NB4 (cell line): Measurements from ENCODE around the gene C11orf52.

Source experiments
- POLR2A ChIP-seq: IDR thresholded peaks from 2 replicates; pipeline ENCODE4 v1.6.1; 2011; ENCODE audit warnings: mild to moderate bottlenecking; ENCODE audit not compliant: insufficient read length; ENCODE audit errors: extremely low read depth
- TF ChIP-seq, protein P1 (sequence below): IDR thresholded peaks from one replicate; pipeline ENCODE4 v1.5.1; 2012; ENCODE audit warnings: low read depth, low read length
- TF ChIP-seq, protein P2 (sequence below): IDR thresholded peaks from 2 replicates; pipeline ENCODE4 v1.6.1; 2011; ENCODE audit warnings: low read depth, low read length

DNA sequence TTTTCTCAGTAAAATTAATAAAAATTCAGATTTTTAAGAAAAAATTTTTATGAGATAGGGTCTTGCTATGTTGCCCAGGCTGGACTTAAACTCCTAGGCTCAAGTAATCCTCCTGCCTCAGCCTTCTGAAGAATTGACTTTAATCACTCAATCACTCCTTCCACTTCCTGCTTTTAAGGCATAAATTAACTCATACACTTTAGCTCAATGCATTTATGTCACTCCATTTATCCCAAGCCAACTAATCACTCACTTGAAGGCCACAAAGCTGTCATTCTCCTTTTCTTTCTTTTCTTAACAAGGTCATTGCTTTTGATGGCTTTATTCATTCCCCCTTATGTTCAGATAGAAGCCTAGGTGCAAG, 48.2 kb upstream of the C11orf52 start:
- no peak for TF ChIP-seq POLR2A
- TF ChIP-seq, protein P1, sequence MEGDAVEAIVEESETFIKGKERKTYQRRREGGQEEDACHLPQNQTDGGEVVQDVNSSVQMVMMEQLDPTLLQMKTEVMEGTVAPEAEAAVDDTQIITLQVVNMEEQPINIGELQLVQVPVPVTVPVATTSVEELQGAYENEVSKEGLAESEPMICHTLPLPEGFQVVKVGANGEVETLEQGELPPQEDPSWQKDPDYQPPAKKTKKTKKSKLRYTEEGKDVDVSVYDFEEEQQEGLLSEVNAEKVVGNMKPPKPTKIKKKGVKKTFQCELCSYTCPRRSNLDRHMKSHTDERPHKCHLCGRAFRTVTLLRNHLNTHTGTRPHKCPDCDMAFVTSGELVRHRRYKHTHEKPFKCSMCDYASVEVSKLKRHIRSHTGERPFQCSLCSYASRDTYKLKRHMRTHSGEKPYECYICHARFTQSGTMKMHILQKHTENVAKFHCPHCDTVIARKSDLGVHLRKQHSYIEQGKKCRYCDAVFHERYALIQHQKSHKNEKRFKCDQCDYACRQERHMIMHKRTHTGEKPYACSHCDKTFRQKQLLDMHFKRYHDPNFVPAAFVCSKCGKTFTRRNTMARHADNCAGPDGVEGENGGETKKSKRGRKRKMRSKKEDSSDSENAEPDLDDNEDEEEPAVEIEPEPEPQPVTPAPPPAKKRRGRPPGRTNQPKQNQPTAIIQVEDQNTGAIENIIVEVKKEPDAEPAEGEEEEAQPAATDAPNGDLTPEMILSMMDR, result no peak
- TF ChIP-seq, protein P2, sequence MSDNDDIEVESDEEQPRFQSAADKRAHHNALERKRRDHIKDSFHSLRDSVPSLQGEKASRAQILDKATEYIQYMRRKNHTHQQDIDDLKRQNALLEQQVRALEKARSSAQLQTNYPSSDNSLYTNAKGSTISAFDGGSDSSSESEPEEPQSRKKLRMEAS, result no peak
